GM18498 (cell line): Measurements from ENCODE around the gene KRT80.

Source experiments
- ATAC-seq: cut with Tn5 transposase; IDR thresholded peaks from one replicate; pipeline ENCODE4 v1.9.1; 2021; ENCODE audit warnings: mild to moderate bottlenecking, moderate library complexity; ENCODE audit not compliant: unreplicated experiment

The KRT80 gene

GRCh38 chr12:52181746-52182145, 10.1 kb downstream of the KRT80 start:
- ATAC-seq = no peak

DNA sequence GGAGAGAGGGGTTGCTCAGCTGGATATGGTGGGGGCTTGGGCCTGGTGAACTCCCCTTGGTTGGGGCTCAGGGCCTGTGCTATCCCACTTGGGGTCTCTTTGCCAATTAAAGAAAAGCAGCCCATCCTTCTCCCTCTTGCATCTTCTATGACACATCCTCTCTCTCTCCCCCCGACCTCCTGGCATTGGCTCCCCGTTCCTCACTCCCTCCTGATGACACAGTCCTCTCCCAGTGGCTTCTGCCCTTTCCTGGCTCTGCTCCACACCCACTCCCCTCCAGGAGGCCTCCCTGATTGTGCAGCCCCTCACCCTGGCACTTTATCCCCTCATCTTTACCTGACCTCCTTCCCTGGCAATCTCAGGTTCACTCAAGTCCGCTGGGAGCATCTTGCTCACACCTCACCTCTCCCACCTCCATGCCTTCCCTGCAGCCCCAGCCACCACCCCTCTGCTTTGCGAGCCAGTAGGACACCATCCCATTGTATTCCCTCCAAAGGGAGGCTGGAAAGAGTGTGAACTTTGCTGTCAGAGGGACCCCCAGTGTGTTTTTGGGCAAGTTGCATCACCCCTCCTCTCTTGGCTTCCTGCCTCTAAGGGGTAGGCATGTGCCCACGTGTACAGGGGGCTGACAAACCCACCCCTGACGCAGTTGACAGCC, 10.7 kb downstream of the KRT80 start:
- no peak for ATAC-seq

DNA sequence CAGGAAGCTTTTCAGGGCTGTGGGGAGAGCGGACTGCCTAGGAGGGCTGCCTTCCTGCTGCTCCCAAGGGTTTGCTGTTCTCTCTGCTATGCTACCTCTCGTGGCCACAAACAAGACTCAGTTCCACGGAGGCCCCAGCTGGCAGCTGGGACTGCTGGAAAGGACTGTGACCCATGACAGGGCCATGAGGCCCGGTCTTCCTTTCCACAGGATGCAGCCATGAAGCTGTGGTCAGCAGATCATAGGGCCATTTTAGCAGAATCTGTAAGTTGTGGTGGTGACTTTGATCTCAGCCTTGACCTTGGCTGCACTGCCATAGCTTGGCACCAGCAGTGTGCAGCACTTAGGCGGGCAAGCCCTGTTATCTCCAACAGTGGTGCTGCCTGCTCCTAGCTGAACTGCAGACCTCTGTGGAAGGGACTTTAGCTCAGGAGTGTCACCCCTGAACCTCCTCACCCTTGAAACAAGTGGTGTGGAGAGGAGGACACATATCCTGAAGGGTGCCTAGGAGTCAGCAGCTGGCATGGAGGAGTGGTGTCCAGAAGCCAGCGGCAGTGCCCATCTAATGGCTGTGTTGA, 12.3 kb downstream of the KRT80 start:
- no peak for ATAC-seq

- ATAC-seq = no peak
Observed at GRCh38 chr12:52178984-52179383, 12.8 kb downstream of the KRT80 start.

DNA sequence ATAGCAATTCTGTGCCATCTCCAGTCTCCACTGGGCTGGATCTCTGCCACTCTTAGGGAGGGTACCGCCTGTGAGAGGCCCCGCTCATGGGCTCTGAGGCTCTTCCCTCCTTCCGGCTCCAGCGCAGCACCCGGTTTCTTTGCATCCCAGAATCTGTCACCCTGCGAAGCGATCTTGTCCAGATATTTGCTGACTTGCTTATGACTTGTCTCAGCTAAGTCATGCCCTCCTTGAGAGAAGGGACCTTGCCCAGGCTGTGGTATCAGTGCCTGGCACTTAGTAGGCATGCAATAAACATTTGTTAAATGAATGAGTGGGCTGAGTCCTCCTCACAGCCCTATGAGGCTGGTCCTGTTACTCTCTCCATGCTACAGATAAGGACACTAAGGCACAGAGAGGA, 13.4 kb downstream of the KRT80 start:
- ATAC-seq = no peak

DNA sequence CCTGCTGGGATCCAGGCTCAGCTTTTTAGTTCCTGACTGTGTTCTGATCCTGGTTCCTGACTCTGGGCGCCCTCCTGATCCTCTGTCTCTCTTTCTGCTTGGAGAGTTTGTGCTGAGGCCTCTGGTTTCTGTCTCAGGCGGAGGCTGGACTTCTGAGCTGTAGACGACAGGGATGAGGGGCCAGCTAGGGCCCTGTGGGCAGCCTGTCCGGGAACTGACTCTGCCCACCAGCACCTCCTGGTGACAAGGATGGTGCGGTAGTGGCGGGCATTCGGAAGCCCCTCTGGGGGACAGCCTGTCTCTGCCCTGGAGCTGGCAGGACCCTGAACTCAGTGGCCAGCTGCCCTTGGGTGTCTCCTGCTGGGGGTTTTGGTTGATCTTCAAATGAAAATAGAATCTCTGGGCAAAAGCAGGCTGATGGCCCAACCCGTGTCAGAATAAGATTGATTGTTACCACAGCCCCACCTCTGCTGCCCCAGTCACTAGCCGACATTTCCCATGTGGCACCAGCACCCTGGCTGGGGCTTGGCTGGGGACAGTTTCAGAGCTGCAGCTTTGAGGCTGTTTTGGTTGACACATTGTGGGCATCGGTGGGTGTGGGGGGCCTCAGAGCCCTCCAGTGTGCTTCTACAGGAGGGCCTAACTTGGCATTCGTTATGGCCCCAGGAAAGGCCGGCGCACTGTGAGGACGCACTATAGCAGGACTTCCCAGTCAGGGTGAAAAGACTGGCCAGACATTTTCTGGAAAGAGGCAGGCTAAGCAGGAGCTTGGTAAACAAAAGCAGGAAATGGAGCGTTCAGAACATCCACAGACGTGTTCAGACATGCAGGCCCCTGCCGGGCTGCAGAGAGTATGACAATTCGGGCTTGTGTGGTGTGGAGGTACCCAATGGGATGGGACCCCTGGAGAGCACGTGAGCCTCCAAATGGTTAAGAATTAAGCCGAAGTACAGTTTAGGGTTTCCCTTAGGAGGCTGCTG, 16.2 kb downstream of the KRT80 start:
- ATAC-seq = no peak

- ATAC-seq = no peak
Observed at GRCh38 chr12:52173526-52173925, 18.3 kb downstream of the KRT80 start.

GRCh38 chr12:52172956-52173355, 18.9 kb downstream of the KRT80 start:
- no peak for ATAC-seq

DNA sequence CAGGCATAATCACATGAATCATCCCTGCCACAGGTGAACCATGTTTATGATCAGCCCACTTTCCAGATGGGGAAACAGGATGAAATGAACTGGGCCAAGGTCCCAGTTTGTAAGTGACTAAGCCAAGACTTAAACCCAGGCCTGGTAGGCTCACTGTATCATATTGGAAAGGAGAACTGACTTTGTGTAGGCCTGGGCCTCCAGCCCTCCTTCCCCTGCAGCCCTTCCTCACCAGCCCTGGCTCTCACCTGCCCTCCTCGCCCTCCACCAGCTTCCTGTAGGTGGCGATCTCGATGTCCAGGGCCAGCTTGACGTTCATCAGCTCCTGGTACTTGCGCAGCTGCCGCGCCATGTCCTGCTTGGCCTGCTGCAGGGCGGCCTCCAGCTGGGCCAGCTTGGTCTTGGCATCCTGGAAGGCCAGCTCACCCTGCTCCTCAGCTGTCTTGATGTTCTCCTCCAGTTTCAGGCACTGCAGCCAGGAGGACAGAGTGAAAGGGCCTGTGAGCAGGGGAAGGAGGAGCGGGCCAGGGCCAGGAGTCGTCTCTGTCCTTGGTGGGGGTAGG, 19.8 kb downstream of the KRT80 start:
- ATAC-seq = no peak

DNA sequence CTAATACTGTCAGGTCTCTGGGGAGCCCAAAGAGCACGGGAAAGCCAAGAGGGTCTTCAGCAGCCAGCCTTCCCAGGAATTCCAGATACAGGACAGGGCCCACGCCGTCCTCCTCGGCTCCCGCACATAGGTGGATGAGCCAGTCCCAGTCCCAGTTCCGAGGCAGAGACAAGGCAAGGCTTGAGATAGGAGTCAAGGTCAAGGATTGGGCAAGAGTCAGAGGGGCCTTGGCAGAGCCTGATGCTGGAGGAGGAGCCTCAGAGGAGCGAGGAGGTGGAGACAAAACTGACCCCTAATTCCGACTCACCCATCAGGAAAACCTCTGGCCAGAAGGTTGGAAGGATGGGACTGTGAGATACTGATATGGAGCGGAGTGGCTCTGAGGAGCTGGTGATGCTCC, 21.0 kb downstream of the KRT80 start:
- ATAC-seq = no peak

GRCh38 chr12:52169886-52170285, 21.9 kb downstream of the KRT80 start:
- ATAC-seq = no peak

DNA sequence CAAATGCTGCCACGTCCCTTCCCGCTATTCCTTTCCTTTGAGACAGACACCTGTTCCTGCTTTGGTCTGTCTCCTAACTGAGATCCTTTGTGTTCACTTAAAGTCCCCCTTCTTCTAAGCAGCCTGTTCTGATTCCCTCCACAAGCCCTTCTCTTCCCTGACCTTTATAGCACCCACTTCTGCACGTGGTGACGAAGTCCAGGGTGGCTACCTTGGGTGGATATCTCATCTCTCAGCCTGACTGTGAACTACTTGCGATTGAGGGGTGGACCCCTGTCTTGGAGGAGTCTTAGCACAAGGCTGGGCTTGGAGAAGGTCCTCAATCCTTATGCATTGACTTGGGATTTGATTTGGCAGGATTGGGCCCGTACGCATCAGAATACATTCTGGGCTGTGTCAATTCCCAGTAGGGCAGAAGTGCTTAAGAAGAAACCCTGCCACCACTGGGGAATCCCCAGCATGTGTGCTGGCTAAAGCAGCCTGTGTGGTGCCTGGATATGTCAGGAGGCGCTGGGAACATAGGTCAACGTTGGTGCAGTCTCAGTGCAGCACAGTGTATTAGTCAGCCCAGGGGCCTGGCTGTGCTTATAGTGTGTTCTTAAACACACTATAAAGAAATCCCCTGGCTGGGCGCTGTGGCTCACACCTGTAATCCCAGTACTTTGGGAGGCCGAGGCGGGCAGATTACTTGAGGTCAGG, 23.6 kb downstream of the KRT80 start:
- no peak for ATAC-seq

DNA sequence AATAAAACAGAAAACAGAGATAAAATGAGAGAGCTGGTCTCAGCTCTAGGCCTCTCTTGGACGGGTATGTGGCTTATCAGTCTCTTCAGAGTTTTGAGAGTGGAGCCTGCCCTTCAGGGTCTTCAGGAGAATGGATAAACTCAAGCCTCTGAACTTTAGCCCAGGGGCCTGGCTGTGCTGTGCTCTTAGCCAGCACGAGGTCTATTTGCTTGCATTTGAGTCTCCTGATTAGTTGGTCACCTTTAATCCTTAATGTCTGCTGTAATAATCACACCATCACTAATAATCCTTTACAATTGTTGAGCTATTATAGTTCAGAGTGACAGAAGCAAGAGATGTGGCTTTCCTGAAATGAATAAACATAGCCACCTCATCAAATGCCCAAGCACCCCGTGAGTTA, 24.3 kb downstream of the KRT80 start:
- no peak for ATAC-seq

- no peak for ATAC-seq
Observed at GRCh38 chr12:52166672-52167071, 25.1 kb downstream of the KRT80 start.

- ATAC-seq = no peak
Observed at GRCh38 chr12:52165096-52165855, 26.5 kb downstream of the KRT80 start.

- no peak for ATAC-seq
Observed at GRCh38 chr12:52164624-52165023, 27.2 kb downstream of the KRT80 start.

- ATAC-seq = no peak
Observed at GRCh38 chr12:52162981-52163380, 28.8 kb downstream of the KRT80 start.

DNA sequence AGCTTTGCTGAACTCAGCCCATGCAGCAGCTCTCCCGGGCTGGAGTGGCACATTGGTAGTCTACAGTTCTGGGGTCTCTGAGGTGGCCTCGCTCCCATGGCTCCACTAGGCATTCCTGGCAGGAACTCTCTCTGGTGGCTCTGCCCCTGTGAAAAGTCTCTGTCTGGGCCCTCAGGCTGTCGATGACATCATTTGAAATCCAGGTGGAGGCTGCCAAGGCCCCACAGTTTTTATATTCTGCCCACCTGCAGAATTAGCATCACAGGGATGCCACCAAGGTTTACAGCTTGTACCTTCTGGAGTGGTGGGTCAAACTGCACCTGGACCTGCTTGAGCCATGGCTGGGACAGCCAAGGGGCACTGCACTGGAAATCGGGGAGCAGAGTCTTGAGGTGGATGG, 31.6 kb downstream of the KRT80 start:
- ATAC-seq = no peak

DNA sequence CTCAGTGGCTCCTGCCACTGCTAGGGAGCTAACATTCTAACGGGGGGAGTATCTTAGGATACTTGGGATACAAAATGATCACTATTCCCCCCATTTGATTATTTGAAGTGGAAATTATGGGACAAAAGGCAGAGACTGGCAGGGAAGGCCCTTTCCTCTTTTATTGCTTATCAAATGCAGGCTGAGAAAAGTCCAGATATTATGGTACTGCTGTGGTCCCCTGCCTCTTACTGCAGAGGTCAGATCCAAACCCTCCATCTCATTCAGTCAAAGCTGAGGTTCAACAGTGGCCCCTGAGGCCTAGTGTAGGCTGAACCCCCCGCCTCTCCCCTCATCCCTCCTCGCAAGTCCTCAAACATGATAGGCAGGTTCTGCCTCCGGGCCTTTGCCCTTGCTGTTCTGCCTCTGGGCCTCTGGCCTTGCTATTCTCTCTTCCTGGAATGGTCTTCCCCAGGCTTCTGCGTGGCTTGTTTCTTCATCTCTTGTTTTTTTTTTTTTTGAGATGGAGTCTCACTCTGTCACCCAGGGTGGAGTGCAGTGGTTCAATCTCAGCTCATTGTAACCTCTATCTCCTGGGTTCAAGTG, 34.2 kb downstream of the KRT80 start:
- no peak for ATAC-seq
